HG03108 (cell line): ENCODE data around the gene MARCHF4.

Experiments used
- ATAC-seq: cut with Tn5 transposase; IDR thresholded peaks from one replicate; pipeline ENCODE4 v1.9.1; 2021; ENCODE audit warnings: moderate library complexity; ENCODE audit not compliant: unreplicated experiment

Gene MARCHF4

GRCh38 chr2:216352653-216353270, 19.5 kb downstream of the MARCHF4 start:
- no peak for ATAC-seq

- no peak for ATAC-seq
Observed at GRCh38 chr2:216351172-216351925, 20.9 kb downstream of the MARCHF4 start.

- ATAC-seq, result no peak
Observed at GRCh38 chr2:216350214-216350791, 22.0 kb downstream of the MARCHF4 start.

DNA sequence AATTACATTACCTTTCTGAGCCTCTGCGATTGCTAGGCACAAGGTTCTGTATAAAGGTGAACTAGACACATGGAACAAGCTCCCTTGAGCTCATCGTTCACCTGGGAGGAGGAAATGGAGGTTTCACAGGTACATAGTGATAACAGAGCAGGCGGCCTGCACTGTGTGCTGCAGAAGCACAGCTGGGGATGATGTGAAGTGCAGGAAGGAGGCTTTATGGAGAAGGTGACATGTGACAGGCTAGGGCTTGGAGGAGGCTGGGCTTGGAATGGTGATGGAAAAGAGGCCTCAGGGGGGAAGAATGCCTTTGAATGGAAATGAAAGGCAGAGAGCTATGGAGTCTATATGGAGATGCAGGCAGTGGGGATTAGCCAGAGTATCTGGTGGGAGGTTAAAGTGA, 22.9 kb downstream of the MARCHF4 start:
- no peak for ATAC-seq

- no peak for ATAC-seq
Observed at GRCh38 chr2:216348756-216349308, 23.5 kb downstream of the MARCHF4 start.

- ATAC-seq, result no peak
Observed at GRCh38 chr2:216346781-216347180, 25.5 kb downstream of the MARCHF4 start.

DNA sequence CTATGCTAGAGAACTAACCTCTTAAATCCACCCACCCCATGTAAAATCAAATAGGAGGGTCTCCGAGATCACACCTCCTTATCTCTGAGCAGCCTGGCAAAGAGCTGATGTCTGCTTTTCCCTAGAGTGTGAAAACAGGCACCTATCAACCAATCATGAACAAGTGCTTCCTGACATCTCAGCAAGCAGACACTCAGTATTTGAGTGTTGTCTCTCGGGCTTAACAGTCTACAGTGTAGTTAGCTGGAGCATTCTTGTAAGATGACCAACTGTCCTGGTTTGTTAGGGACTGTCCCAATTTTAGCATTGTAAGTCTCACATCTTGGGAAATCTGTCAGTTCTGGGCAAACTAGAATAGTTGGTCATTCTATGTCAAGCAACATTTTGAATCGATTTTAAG, 26.4 kb downstream of the MARCHF4 start:
- no peak for ATAC-seq

DNA sequence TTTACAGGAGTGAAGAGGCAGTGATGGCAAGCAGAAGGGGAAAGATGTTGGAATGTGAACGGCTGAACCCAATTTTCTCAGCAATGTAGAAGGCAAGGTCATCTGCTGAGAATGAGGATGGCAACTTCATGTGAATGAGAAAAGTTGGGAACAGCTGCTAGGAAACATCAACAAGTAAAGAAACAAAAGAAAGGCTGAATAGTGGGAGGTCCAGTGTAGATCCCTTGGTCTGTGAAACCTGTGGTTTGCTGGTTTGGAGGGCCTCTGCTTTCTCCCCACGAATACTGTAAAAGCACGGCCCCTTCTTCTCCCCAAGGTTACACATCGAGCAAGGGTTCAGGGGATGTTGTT, 27.4 kb downstream of the MARCHF4 start:
- ATAC-seq, result no peak

DNA sequence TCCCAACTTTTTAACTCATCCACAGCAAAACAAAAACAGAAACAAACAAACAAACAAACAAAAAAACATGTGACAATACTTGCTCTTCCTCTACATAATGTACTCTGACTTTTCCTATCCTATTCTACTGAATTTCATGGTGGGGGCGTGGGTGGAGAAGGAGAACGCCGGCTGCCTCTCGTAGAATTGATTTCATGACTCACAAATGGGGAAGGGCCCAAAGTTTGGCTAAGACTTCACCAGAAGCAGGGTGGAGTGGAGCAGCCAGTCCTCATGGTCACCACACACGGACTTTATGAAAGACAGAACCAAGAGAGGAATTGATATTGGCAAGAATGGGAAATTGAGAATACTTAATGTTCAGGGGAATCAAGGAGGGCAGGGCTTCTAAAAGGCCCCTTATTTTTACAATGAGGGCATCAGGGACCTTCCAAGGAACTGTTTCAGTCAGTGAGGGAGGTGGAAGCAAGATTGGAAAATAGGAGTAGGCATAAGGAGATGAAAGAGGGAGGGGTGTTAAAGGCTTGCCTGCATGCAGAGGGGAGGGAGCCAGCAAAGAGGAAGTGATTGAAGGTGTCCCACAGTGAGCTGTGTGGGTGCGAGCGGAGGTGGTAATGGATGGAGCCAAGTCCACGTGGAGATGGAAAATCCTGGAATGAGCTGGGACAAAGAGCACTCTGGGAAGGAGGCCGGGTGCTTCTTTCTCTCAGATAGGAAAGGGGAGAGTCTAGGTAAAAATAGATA, 27.9 kb downstream of the MARCHF4 start:
- no peak for ATAC-seq

DNA sequence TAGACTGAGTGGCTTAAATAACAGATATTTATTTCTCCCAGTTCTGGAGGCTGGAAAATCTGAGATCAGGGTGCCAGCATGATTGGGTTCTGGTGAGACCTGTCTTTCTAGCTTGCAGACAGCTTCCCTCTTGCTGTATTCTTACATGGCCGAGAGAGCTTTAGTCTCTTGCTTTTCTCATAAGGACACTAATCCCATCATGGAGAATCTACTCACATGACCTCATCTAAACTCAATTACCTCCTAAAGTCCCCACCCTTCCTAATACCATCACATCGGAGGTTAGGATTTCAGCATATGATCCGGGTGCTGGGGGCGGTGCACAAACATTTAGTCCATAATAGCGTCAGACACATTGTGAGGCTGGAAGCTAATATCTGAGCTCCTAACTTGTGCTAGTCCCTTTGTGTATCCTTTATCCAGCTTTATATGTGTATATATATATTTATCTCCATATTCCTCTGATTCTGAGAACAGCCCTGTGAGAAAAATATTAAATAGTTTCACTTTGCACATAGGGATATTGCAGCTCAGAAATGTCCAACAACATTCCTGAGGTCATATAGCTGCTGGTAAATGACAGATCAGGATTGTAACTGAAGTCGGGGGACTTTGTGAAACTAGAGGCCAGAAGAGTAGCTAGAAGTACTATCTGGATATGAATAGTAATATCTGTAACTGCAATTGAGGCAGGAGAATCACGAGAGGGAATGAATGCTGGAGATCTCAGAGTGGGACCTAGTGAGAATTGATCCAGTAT, 28.9 kb downstream of the MARCHF4 start:
- ATAC-seq, result no peak

DNA sequence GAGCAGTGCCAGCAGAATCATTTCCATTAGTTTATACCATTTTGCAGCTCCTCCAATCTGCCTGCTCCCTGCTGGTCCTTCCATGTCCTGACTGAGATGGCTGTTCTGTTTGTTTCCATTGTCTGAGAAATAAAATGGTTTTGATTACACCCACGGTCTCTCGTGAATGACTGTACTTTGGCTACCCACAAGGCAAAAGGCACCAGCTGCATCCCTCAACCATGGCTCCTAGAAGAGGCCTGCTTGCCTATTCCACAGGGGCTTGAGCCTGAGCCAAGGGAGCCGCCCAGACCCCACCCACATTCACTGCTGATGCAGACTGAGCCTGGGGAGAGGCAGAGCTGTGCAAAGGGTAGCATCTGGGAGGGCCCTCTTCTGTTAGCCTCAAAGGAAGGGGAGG, 31.2 kb downstream of the MARCHF4 start:
- ATAC-seq, result no peak

GRCh38 chr2:216340280-216340631, 32.0 kb downstream of the MARCHF4 start:
- no peak for ATAC-seq

DNA sequence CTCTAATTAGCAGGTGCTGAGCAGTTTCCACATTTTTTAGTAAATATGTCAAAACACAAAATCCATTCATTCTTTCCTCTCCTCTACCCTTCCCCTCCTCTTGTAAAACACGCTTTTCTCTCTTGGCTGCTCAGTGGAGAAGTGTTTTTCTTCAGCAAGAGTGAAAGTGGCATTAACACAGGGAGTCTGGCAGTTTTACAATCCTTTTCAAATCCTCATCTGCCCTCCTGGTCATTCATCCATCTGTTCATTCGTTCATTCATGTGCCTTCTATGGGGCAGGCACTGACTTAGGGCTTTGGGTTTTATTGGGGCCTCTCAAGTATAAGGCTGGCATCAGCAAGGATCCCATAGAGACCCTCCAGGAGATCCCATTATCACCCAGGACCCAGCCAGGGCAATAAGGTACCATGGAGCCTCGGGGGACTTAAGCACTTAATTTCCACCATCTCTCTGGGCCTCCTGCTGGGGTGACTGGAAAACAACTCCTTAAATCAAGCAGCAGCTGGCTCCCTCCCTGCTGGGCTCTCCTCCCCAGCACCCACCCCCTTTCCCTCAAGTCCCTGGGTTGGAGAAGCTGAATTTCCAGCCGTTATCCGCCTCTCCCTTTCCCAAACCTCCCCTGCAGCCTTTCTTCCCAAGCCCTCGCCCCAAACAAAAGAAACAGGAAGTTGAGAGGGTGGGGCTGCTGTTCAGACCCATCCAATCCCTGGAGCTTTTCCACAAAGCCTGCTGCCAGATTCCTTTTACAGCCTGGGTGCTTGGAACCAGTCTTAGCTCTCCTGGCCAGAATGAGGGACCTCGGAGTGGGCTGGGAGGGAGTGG, 32.6 kb downstream of the MARCHF4 start:
- no peak for ATAC-seq

GRCh38 chr2:216335252-216335651, 37.0 kb downstream of the MARCHF4 start:
- ATAC-seq, result no peak

DNA sequence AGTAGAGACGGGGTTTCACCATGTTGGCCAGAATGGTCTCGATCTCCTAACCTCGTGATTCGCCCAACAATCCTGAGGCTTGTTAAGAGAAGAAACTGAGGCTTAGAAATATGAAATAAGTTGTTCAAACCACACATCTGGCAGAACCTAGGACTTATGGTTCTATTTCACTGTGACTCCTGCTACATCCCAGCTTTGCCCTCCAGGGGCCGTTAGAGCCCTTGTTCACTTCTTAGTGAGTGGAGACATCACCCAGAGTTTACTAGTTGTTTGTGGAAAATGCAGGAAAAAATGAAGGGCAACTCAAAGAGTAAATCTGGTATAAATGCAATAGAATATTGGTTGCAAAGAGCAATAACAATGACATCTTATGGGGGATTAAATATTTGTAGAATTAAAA, 43.9 kb downstream of the MARCHF4 start:
- ATAC-seq, result no peak

- ATAC-seq, result no peak
Observed at GRCh38 chr2:216327447-216327935, 44.8 kb downstream of the MARCHF4 start.
